Measurements from ENCODE around the gene ZDHHC13. TPM values are rescaled to one million over a fixed set of nuclear protein-coding genes. Genes with fewer than 3 reads are reported as not detected.

The ZDHHC13 gene
- polyA plus RNA-seq, 1 donor (not counting 4 experiments of a cell fraction or from before 2014, with no cell fraction given), result 24.1 TPM

- TF ChIP-seq CTCF (optimal IDR thresholded peaks at IDR 0.05 in 1 of 3, IDR thresholded peaks at IDR 0.05 in 1 of 3, conservative IDR thresholded peaks at IDR 0.05 in 1 of 3; ENCODE audit: extremely low read depth in 1 of 3, insufficient read depth in 2 of 3, low read length in 3 of 3), result no peak
- TF ChIP-seq EZH2 (IDR thresholded peaks at IDR 0.05; ENCODE audit: low read length), result no peak
- Histone ChIP-seq H3K9ac (ENCODE audit: control insufficient read depth, extremely low read depth, insufficient read depth, low read length) (no peak overlapping the region), H3K9me3 (ENCODE audit: control insufficient read depth, low read depth, low read length) (no peaks in the 10 kb centered on the region), H3K4me2 (ENCODE audit: control insufficient read depth, extremely low read depth, insufficient read depth, low read depth, low read length) (no peak overlapping the region), H3K4me3 (ENCODE audit: control insufficient read depth in 2 of 3, extremely low read depth in 1 of 3, insufficient read depth in 2 of 3, low read depth in 1 of 3, low read length in 3 of 3) (no peak overlapping the region), H4K20me1 (ENCODE audit: control insufficient read depth, extremely low read depth, insufficient read depth, low read length) (no peaks in the 10 kb centered on the region), H3K79me2 (ENCODE audit: control insufficient read depth, insufficient read depth, low read length) (no peaks in the 10 kb centered on the region), H3K4me1 (ENCODE audit: control insufficient read depth, extremely low read depth, insufficient read depth, low read length) (no peaks in the 10 kb centered on the region), H3K36me3 (ENCODE audit: control insufficient read depth in 2 of 2, extremely low read depth in 1 of 2, insufficient read depth in 2 of 2, low read length in 2 of 2) (peaks cover 7 to 12% of the 10 kb centered on the region in 2 experiments), H3K9me1 (ENCODE audit: control insufficient read depth, extremely low read depth, insufficient read depth, low read length) (no peaks in the 10 kb centered on the region), H3K27me3 (ENCODE audit: control insufficient read depth, extremely low read depth, insufficient read depth, low read length) (no peaks in the 10 kb centered on the region), H2AFZ (ENCODE audit: control insufficient read depth, low read length) (no peak overlapping the region), H3K27ac (ENCODE audit: control insufficient read depth, insufficient read depth, low read length) (no peak overlapping the region)
- dilution Hi-C loops (cut with MboI; ENCODE audit: extremely low pct_ligation_motif_present, low sequenced_read_pairs), result no loop called here
- DNase-seq (ENCODE audit: low read depth, low spot score) (no peak), FAIRE-seq (no peak)
Observed at GRCh38 chr11:19173004-19173689, 56.2 kb downstream of the ZDHHC13 start.

GRCh38 chr11:19173964-19174638, 57.1 kb downstream of the ZDHHC13 start:
- no peak for FAIRE-seq

More at GRCh38 chr11:19173964-19174638, 57.1 kb downstream of the ZDHHC13 start:
- H3K4me1 ChIP-seq (ENCODE audit: control insufficient read depth, extremely low read depth, insufficient read depth, low read length), result no peaks in the 10 kb centered on the region
- no peak overlapping the region for H3K4me2 ChIP-seq (ENCODE audit: control insufficient read depth, extremely low read depth, insufficient read depth, low read depth, low read length)
- peaks cover 7 to 9% of the 10 kb centered on the region in 2 experiments for H3K36me3 ChIP-seq (ENCODE audit: control insufficient read depth in 2 of 2, extremely low read depth in 1 of 2, insufficient read depth in 2 of 2, low read length in 2 of 2)
- no peak overlapping the region for H2AFZ ChIP-seq (ENCODE audit: control insufficient read depth, low read length)
- no peaks in the 10 kb centered on the region for H3K9me3 ChIP-seq (ENCODE audit: control insufficient read depth, low read depth, low read length)
- H3K9ac ChIP-seq (ENCODE audit: control insufficient read depth, extremely low read depth, insufficient read depth, low read length), result no peak overlapping the region
- H4K20me1 ChIP-seq (ENCODE audit: control insufficient read depth, extremely low read depth, insufficient read depth, low read length), result no peaks in the 10 kb centered on the region
- dilution Hi-C loops (cut with MboI; ENCODE audit: extremely low pct_ligation_motif_present, low sequenced_read_pairs), result no loop called here
- H3K27me3 ChIP-seq (ENCODE audit: control insufficient read depth, extremely low read depth, insufficient read depth, low read length), result no peaks in the 10 kb centered on the region
- H3K9me1 ChIP-seq (ENCODE audit: control insufficient read depth, extremely low read depth, insufficient read depth, low read length), result no peaks in the 10 kb centered on the region
- no peaks in the 10 kb centered on the region for H3K79me2 ChIP-seq (ENCODE audit: control insufficient read depth, insufficient read depth, low read length)
- no peak for DNase-seq (ENCODE audit: low read depth, low spot score)
- TF ChIP-seq CTCF (optimal IDR thresholded peaks at IDR 0.05 in 1 of 3, IDR thresholded peaks at IDR 0.05 in 1 of 3, conservative IDR thresholded peaks at IDR 0.05 in 1 of 3; ENCODE audit: extremely low read depth in 1 of 3, insufficient read depth in 2 of 3, low read length in 3 of 3), result no peak
- TF ChIP-seq EZH2 (IDR thresholded peaks at IDR 0.05; ENCODE audit: low read length), result no peak
- H3K27ac ChIP-seq (ENCODE audit: control insufficient read depth, insufficient read depth, low read length), result no peak overlapping the region
- H3K4me3 ChIP-seq (ENCODE audit: control insufficient read depth in 2 of 3, extremely low read depth in 1 of 3, insufficient read depth in 2 of 3, low read depth in 1 of 3, low read length in 3 of 3), result no peak overlapping the region
